Progenitor cell of endocrine pancreas (in vitro differentiated cells): Measurements from ENCODE around the gene PYGM. TPM values are rescaled to one million over a fixed set of nuclear protein-coding genes. Genes with fewer than 3 reads are reported as not detected.
A peak's percentile ranks its signal among the peaks of the same experiment; 100 is the strongest.

Experiments used
- DNase-seq: peaks from one replicate; pipeline ENCODE4 v3.0.0; 2021; ENCODE audit warnings: low spot score; ENCODE audit not compliant: unreplicated experiment
- H3K27ac Mint-ChIP-seq: 2 replicates; pipeline ENCODE4 v1.8.0; 2021; ENCODE audit warnings: mild to moderate bottlenecking, moderate library complexity, mixed read lengths
- H3K27me3 Mint-ChIP-seq: 2 replicates; pipeline ENCODE4 v1.8.0; 2021; ENCODE audit warnings: mixed read lengths
- H3K36me3 Mint-ChIP-seq: 2 replicates; pipeline ENCODE4 v1.8.0; 2022; ENCODE audit warnings: mixed read lengths; ENCODE audit not compliant: insufficient read depth
- H3K4me1 Mint-ChIP-seq: 2 replicates; pipeline ENCODE4 v1.8.0; 2021; ENCODE audit warnings: low read depth, mixed read lengths
- H3K4me3 Mint-ChIP-seq: 2 replicates; pipeline ENCODE4 v1.8.0; 2021; ENCODE audit warnings: low read depth, mild to moderate bottlenecking, moderate library complexity, mixed read lengths
- H3K9me3 Mint-ChIP-seq: 2 replicates; pipeline ENCODE4 v1.8.0; 2021; ENCODE audit warnings: low read depth, mixed read lengths
- total RNA-seq: library from RNA; stranded (reverse); gene quantifications from 2 replicates; pipeline ENCODE4 v1.2.1, GENCODE V29; 2021
- TF ChIP-seq, protein P1 (sequence below): fragments of 200-600 bp; sonication (generic); IDR thresholded peaks from one replicate; pipeline ENCODE4 v1.5.0; 2021; ENCODE audit warnings: antibody characterized with exemption, mild to moderate bottlenecking; ENCODE audit not compliant: unreplicated experiment

Gene PYGM
- total RNA-seq, 1 donor from 2014 or later = 1.6 TPM

DNA sequence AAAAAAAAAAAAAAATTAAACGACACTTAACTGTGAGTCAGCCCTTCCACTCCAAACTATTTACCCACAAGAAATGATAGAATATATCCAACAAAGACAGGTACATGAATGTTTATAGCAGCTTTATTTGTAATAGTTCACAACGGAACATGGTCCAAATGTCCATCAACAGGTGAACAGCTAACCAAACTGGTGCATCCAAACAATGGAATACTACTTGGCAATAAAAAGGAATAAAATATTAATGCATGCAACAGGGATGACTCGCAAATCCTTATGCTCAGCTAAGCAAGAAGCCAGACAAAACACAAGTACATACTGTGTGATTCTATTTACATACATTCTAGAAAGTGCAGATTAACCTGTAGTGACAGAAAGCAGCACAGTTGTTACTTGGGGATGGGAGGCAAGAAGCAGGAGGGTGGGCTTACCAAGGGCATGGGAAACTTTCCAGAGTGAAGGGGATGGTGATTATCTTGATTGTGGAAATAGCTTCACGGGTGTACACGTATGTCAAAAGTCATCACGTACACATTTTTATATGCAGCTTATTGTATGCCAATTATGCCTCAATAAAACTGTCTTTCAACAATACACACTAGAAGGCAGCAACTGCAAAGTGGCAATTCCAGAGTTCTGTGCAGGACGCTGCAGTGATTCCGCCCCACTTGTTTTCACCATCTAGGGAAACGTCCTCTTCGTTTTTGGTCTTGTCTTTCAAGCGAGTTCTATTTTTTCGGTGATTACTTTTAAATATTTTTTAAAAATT is 25.2 kb upstream of the PYGM start:
- TF ChIP-seq, protein P1, sequence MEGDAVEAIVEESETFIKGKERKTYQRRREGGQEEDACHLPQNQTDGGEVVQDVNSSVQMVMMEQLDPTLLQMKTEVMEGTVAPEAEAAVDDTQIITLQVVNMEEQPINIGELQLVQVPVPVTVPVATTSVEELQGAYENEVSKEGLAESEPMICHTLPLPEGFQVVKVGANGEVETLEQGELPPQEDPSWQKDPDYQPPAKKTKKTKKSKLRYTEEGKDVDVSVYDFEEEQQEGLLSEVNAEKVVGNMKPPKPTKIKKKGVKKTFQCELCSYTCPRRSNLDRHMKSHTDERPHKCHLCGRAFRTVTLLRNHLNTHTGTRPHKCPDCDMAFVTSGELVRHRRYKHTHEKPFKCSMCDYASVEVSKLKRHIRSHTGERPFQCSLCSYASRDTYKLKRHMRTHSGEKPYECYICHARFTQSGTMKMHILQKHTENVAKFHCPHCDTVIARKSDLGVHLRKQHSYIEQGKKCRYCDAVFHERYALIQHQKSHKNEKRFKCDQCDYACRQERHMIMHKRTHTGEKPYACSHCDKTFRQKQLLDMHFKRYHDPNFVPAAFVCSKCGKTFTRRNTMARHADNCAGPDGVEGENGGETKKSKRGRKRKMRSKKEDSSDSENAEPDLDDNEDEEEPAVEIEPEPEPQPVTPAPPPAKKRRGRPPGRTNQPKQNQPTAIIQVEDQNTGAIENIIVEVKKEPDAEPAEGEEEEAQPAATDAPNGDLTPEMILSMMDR = no peak

DNA sequence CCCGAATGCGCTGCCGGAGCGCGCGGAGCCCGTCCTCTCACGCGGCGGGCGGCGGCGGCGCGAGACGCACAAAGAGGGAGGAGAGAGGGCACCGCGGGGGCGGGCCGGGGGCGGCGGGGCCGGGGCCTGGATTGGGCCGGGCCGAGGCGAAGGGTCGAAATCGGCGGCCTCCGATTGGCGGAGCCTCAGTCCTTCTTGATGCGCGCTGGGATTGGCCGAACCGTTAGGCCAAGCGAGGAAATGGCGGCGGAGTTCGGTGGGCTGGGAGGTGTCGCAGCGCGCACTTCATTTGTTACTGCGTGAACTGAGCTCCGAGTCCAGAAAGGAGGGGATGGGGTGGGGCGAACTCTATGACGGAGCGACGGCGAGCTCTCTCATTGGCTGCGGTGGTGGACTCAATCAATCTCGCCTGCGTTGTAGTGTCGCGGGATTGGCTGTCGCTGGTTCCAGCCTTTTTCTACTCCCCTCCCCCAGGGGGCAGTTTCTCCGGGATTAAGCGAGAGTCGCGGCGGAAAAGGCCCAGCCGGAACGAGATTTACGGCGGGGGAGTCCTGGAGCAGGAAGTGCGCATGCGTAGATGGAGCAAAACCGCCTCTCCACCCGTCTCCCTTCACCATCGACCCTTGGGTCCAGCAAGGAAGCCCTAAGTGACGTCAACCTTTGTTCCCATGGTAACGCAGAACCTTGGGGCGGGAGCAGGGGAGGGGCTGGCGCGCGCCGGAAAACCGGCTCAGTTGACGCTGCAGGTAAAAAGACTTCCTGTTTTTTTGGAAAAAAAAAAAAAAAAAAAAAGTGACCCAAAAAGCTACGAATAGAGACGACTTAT is 18.9 kb upstream of the PYGM start, which contains the start of gene SF1:
TSS of gene SF1 (minus strand) at position 70 of the 826 bp plus-strand sequence. CDS start 150 bp downstream, outside the sequence.
- Mint-ChIP-seq H3K9me3 (no peaks in the 10 kb centered on the region), H3K36me3 (peaks cover 26% of the 10 kb centered on the region), H3K27ac (peak within 1 kb of the TSS; percentile 99), H3K4me3 (peak within 1 kb of the TSS; percentile 93), H3K27me3 (no peaks in the 10 kb centered on the region), H3K4me1 (peaks cover 25% of the 10 kb centered on the region)
- TF ChIP-seq, protein P1 = no peak
- peak; percentile 98 for DNase-seq

More for the DNA sequence above, 25.2 kb upstream of the PYGM start:
- H3K4me3 Mint-ChIP-seq = no peak overlapping the region
- H3K27me3 Mint-ChIP-seq = no peaks in the 10 kb centered on the region
- no peaks in the 10 kb centered on the region for H3K9me3 Mint-ChIP-seq
- H3K36me3 Mint-ChIP-seq = peaks cover 1% of the 10 kb centered on the region
- no peak for DNase-seq
- H3K27ac Mint-ChIP-seq = no peak overlapping the region
- no peaks in the 10 kb centered on the region for H3K4me1 Mint-ChIP-seq

DNA sequence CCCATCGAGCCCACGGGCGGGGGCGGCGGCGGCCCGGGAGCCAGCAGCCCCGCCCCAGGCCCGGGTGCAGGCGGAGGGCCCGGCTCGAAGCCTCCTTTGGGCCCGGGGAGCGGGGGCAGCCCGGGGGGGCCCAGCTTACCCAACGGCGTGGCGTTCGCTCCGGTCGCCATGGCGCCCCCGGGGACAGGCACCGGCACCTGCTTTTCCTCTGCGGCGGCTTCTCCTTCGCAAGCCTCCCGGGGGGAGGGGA is 18.4 kb upstream of the PYGM start:
- TF ChIP-seq, protein P1 = no peak
- no peaks in the 10 kb centered on the region for H3K9me3 Mint-ChIP-seq
- H3K4me3 Mint-ChIP-seq = peak overlapping the region; percentile 87
- no peak overlapping the region for H3K27ac Mint-ChIP-seq
- peaks cover 30% of the 10 kb centered on the region for H3K36me3 Mint-ChIP-seq
- H3K4me1 Mint-ChIP-seq = peaks cover 27% of the 10 kb centered on the region
- no peak for DNase-seq
- H3K27me3 Mint-ChIP-seq = no peaks in the 10 kb centered on the region

DNA sequence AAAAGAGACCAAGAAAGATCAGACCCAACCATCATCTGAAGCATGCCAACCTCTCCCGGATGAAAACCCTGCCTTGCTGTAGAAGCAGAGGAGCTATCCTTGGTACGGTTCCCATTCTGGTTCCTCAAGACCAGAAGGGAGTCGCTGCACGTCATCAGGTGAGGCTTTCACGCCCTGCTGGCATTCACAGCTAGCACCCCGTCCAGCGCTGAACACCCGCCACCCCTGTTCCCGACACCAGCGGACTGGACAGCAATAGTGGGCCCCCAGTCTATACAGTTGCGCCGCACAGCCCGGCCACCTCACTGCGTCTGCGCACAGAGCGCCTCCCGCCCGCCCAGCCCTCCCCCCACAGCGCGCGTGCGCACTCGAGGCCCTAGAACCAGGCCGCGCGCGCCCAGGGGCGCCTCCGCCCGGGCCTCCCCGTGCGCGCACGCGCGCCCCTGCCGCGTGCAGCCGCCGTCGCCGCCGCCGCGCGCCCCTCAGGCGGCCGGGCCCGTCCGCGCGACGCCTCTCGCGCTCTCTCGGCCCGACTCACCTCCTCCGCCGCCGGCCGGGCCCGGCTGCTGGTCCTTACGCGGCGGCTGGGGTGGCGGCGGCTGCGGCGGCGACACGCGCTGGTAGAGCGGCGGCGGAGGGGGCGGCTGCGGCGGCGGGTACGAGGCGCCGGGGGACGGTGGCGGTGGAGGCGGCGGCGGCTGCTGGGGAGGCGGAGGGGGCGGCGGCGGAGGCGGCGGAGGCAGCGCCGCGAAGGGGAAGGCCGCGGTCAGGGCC is 17.9 kb upstream of the PYGM start:
- DNase-seq = peak; percentile 59
- Mint-ChIP-seq H3K9me3 (no peaks in the 10 kb centered on the region), H3K4me3 (peak overlapping the region; percentile 93), H3K4me1 (peaks cover 27% of the 10 kb centered on the region), H3K27me3 (no peaks in the 10 kb centered on the region), H3K36me3 (peaks cover 34% of the 10 kb centered on the region), H3K27ac (peak overlapping the region; percentile 97)
- TF ChIP-seq, protein P1 = no peak

DNA sequence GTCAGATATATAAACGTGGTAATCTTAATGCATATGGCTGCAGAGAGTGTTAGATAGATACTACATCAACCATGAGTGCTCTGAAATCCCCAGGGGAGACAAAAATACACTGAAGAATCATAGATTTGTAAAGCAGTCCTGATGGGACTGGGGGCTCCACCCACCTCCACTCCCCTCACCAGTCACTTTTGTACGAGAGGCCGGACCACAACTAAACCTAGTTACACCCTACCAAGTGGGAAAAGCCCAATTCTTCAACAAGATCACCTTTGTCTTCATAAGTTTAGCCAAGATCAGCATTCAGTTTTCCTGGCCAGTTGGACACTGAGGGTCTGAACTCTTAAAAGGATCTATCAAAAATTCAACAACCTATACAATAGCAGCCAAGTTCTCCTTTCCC is 17.1 kb upstream of the PYGM start:
- TF ChIP-seq, protein P1 = no peak
- Mint-ChIP-seq H3K4me3 (peak overlapping the region; percentile 93), H3K4me1 (peaks cover 32% of the 10 kb centered on the region), H3K27ac (peak overlapping the region; percentile 97), H3K9me3 (no peaks in the 10 kb centered on the region), H3K36me3 (peaks cover 41% of the 10 kb centered on the region), H3K27me3 (no peaks in the 10 kb centered on the region)
- DNase-seq = no peak
